Activated T-helper 1 cell treated with anti-CD3 and anti-CD28 coated beads, Interleukin-2, amount 50 U/mL, for 16 hours (primary cell): ENCODE results near the gene HIC1.
A peak's percentile ranks its signal among the peaks of the same experiment; 100 is the strongest.

ENCODE experiments used
- DNase-seq, 2 donors: peaks; one replicate each; pipeline ENCODE4 v3.0.0-alpha.2; 2020; ENCODE audit warnings: low read depth in 1 of 2, low spot score in 1 of 2

Gene HIC1

GRCh38 chr17:2059547-2060384 is 4.9 kb downstream of the HIC1 start:
- DNase-seq, result no peak

DNA sequence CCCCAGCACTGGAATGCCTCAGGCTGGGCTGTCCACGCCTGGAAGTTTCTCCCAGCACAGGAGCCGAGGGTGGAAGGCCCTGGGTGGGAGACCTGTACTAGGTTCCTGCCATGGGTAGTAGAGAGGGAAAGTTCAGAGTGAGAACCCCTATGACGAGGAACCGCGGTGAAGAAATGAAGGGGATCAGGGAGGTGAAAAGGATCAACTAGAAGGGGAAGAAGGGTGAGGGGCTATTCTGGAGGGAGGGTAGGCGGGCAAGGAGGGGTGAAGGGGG is 5.4 kb downstream of the HIC1 start:
- no peak for DNase-seq

- no peak for DNase-seq
These were observed 6.0 kb downstream of the HIC1 start for GRCh38 chr17:2060681-2061440.

GRCh38 chr17:2061441-2061958 is 6.6 kb downstream of the HIC1 start:
- DNase-seq, result no peak

DNA sequence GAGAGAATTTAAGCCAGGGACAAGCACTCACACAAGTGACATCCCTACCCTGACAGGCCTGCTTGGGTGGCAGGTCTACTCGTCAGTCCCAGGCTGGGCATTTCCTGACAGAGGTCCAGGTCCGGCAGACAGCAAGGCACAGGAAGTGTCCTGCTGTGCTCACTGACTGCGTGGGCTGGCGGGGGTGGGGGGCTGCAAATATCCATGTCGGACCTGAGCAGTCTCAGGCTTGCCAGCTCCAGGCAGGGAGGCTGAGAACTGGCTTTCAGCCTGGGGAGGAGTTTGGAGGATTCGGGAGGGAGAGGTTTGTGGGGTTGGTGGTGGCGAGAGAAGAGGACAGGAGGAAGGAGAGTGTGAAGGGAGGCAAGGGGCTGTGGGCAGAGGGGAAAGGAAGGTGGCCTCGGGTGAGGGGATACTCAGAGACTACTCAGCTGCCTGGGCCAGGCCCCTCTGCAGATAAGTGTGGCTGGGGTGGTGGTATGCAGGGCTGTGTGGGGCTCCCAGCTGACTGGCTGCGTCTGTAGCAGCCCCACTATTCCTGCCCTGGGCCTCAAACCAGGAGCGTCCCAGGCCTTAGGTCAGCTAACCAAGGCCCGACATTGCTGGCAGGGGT is 7.8 kb downstream of the HIC1 start:
- no peak for DNase-seq

- no peak for DNase-seq
These were observed 8.6 kb downstream of the HIC1 start for GRCh38 chr17:2063261-2064146.

- no peak for DNase-seq
These were observed 9.2 kb downstream of the HIC1 start for GRCh38 chr17:2064147-2064489.

DNA sequence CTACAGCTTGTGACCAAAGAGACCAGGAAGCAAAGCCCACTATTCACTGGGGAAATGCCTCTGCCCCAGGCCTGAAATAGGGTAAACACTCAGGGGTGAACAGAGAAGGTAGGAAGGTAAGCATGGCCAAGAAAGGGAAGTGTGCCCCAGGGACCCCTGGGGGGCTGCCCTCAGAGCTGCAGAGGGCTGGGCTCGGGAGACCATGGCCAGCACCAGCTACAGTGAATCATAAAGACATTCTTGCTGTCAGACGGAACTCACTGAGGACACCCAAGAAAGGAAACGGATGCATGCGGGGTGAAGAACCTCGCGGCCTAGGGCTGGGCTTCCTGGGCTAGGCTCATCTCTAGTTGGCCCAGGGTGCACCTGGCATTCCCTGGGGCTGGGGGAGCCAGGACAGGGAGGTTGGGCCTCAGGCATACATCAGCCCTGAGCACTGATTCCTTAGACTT is 9.6 kb downstream of the HIC1 start:
- DNase-seq, result no peak

GRCh38 chr17:2064980-2065785 is 10.3 kb downstream of the HIC1 start:
- DNase-seq, result peak in 1 of 2 donors; percentile 47

DNA sequence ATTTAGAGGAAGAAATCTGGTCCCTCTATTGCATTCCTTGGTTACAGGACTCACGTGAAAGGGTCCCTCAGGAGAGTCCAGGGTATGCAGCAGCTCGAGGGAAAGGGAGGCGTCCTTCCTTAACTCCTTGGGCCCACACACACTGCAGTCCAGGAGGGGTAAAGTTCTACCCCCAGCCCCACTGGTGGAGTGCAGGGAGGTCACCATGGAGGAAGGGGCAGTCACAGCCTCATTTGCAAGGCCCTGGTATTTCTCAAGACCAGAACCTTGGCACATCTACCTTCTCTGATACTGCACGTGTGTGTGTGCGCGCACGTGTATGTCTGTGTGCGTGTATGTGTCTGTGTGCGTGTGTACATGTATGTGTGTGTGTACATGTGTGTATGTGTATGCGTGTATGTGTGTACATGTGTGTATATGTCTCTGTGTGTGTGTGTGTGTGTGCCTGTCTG is 11.1 kb downstream of the HIC1 start:
- no peak for DNase-seq

GRCh38 chr17:2067048-2067561 is 12.2 kb downstream of the HIC1 start:
- no peak for DNase-seq

DNA sequence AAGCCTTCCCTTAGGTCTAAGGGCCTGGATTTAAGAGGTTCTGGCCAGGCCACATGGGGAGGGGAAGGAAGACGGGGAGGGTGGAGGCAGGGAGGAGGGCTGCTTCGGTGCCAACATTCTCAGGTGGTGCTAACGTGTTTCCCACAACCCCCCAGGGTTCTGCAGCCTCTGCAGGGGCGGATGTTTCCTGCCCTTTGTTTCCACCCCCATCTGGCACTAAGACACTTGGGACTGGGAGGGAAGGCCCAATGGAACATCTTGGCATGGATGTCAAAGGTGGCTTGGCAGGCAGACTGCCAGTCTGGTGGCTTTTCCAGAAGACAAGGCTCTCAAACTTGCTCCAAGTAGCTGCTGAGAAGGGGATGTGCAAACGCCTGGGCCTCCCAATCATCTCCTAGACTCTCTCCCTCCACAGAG is 12.7 kb downstream of the HIC1 start:
- DNase-seq, result no peak

DNA sequence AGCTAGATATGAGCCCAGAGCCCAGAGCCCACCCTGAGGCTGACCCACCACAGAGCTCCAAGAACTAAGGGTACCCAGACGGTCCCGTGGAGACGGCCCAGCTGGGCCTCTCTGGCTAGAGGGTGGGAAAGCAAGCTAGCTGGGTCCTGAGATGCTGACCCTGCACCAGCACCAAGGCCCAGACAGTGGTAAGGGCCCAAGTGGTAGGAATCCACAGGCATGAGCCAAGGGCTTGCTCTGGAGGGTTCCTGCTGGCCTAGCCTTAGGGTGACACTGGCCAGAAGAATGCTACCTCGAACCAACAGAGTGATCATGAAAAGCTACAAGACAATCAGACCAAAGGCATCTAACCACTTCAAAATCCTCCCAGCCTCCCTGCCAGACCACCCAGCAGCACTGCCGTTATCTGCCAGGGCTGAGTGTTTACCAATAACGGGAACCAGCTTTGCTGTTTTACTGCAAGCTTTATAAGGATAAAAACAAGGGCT is 13.2 kb downstream of the HIC1 start:
- DNase-seq, result no peak

DNA sequence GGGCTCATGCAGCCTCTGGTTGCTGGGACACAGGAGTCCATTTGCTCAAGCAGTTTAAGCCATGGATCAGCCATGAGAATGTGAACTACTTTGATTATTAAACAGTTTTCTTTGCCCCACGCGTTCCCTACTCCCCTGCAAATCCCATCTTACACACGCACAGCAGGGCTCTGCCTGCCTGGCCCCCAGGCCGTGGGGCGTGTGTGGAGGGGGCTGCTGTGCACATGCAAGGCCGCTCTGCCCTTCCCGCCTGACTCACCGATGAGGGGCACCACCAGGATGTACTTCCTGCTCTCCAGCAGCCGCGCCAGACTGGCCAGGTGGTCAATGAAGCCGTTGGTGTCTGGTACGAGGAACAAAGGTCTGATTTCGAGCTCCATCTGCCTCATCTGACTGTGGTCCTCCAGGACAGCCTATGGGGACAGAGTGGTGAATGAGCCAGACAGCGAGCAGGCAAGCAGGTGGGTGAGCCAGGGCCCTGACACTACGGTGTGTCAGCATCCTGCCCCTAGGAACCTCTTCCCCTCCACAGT is 13.7 kb downstream of the HIC1 start:
- no peak for DNase-seq

DNA sequence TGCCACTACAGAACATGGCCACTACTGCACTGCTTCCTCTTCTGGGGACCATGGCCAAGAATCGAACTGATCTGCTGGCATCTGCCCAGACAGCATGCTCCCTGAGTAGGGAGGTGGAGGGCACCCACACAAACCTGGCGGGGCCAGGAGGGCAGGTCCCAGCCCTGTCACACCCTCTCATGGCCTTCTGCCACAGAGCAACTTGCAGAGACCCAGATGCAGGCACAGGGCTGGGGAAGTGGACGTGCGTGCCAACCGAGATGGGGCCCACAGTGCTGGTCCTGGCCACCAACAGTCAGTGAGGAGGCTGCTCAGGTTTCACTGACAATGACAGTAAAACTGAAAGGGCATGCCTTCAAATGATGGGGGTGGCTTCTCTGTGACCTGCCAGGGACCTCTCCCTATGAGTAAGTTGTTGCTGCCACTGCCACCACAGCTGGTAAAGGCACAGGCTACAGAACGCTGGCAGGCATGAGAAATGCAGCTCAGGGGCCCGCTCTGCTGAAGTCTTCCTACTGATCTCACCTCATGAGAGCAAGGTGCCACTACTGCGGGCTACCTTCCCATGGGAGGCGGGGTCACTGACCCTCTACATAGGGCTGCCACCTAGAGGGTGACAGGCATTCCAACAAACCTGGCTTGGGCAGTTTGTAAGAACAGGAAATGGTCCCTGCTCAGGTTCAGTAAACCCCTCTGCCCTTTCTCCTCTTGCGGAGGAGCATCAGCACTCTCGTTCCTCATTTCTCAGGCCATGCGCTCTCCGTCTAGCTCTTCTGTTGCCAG is 15.5 kb downstream of the HIC1 start:
- DNase-seq, result peak in 1 of 2 donors; percentile 49

GRCh38 chr17:2071024-2071385 is 16.1 kb downstream of the HIC1 start:
- no peak for DNase-seq

DNA sequence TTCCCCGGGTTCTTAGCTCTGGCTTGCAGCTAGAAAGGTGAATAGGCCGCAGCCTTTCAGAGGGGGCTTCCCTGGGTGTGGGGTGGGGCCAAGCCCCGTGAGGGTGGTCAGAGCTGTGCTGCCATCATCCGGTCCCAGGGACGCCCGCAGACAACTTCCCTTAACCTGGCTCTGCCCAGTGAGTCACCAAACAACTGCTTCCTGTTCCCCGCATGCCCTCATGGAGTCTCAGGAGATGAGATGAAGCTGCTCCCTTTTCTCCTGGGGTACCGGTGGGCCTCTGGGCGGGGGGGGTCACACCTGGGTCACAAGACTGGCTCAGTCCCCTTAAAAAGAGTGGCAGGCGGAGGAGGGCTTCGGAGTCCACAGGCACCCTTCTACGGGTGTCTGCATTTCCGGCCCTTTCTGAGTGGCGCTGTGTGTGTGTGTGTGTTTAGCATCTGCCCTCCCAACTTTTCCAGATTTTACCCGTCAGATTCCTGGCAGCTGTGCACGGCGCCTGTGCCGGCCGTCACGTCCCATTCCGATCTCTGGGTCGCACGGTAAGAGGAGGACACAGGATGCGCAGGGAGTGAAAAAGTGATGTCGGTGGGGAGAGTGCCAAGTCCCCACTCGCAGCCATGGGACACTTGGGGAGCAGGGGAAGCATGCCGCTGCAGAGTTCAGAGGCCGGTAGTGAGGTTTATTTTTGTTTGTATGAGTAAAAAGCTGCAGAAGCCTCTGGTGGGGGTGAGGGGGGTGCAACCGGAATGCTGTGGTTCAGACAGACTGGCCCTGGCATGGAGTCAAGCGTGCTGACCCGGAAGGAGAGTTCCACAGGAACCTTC is 16.8 kb downstream of the HIC1 start:
- DNase-seq, result no peak

DNA sequence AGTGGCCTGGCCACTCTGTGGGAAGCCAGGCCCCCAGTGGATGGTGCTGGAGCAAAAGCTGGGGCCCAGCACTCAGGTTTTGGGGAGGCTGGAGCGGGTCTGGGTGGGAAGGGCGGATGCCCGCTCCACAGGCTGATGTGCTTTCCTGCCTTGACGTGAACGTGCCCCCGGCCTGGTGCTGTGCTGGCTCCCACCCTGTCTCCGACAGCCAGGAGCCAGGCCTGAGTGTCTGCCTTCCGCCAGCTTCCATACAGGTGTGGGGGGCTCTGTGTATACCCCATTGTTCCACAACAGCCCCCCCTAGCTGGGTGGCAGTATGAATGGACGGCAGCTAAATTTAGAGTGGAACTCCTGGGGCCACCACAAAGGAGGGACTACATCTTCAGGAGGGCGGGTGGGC is 20.0 kb downstream of the HIC1 start:
- no peak for DNase-seq
